Uterus (tissue), 2 donors: Measurements from ENCODE around the gene NFE2L2.
"Not testable (repeated sequence)": the region's sequence is repeated elsewhere in the genome, so short reads cannot be mapped to it uniquely, and the experiment has no call there.

Source experiments
- POLR2A ChIP-seq, 2 donors: fragments of 450-650 bp; IDR thresholded peaks; one replicate each; pipeline ENCODE4 v1.6.1; 2016; ENCODE audit warnings: antibody characterized with exemption in 2 of 2, mild to moderate bottlenecking in 1 of 2, moderate library complexity in 1 of 2
- TF ChIP-seq, protein P1 (sequence below), 4 experiments: fragments of 200-600 bp in 2 of 4; fragments of 450-650 bp in 2 of 4; sonication (generic) in 2 of 4; IDR thresholded peaks; one replicate each; pipeline ENCODE4 v1.5.1; 2016 to 2019; ENCODE audit warnings: antibody characterized with exemption in 4 of 4, mild to moderate bottlenecking in 2 of 4, moderate library complexity in 1 of 4

DNA sequence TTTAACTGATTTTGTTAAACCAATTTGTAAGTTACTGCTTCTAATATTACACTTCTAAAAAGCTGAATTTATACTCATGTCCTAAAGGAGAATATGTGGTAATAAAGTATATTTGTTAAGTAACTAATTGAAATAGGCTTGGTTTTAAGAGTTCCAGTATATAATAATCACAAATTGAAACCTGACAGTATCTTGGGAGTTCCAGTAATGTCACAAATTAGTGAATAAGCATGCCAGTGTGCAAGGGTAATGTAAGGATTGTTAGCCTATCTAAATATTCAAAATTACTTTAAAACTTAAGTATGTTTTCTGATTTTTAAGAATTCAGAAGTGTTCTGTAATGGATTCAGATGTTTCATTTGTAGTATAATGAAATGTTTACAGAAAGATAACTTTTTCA, 41.1 kb downstream of the NFE2L2 start:
- TF ChIP-seq, protein P1, sequence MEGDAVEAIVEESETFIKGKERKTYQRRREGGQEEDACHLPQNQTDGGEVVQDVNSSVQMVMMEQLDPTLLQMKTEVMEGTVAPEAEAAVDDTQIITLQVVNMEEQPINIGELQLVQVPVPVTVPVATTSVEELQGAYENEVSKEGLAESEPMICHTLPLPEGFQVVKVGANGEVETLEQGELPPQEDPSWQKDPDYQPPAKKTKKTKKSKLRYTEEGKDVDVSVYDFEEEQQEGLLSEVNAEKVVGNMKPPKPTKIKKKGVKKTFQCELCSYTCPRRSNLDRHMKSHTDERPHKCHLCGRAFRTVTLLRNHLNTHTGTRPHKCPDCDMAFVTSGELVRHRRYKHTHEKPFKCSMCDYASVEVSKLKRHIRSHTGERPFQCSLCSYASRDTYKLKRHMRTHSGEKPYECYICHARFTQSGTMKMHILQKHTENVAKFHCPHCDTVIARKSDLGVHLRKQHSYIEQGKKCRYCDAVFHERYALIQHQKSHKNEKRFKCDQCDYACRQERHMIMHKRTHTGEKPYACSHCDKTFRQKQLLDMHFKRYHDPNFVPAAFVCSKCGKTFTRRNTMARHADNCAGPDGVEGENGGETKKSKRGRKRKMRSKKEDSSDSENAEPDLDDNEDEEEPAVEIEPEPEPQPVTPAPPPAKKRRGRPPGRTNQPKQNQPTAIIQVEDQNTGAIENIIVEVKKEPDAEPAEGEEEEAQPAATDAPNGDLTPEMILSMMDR (IDR thresholded peaks at IDR 0.05) = not testable (repeated sequence)
- not testable (repeated sequence) for TF ChIP-seq POLR2A (IDR thresholded peaks at IDR 0.05)
